Measurements from ENCODE around the gene ARID3B.

ARID3B gene

DNA sequence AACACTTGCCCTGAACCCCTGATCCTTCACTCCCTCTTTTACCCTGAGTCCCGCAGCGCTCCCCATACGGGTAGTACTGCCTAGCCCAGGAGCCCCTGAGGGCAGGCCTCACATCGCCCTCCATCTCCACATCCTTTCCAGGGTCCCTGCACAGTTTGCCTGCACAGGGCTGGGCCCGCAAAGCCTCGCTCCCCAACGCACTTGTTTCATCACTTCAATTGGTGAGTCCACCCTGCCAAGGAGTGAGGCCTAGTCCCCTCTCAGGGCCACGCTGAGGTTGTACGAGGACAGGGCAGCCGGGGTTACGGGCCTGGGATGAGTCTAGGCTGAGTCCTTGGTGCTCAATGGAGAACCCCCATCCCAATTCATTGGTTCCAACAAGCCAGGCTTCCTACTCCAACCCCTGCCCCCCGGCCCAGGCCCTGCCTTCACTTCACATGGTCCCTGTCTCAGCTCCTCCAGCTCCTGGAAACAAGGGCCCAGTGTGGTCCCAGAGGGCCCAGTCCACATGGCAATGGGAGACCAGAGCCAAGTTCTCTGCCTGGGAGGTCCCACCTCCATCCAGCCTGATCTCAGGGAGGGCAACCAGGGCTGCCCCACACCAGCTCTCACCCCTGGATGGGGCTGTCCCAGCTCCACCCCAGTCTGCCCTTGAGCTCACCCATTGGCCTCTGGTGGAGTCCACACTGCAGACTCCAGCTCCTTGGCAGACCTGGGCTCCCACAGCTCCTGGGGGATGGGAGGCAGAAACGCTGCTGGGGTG lies 62.2 kb downstream of the ARID3B start:
- no peak for TF ChIP-seq CTCF (IDR thresholded peaks at IDR 0.05; ENCODE audit: control extremely low read depth, extremely low read depth, low read depth, missing control alignments)
- CTCF ChIA-PET, result interaction anchor here (0.9 to 1.5 kb wide), 5 partner anchors 8 to 298 kb away, joined by 3 to 4 read pairs (median 3); no protein-coding TSS in a partner anchor
- POLR2A ChIA-PET, result interaction anchor here (0.6 kb wide), 1 partner anchor 80 kb away, joined by 5 read pairs; no protein-coding TSS in a partner anchor
- no peak for DNase-seq (ENCODE audit: extremely low spot score)

DNA sequence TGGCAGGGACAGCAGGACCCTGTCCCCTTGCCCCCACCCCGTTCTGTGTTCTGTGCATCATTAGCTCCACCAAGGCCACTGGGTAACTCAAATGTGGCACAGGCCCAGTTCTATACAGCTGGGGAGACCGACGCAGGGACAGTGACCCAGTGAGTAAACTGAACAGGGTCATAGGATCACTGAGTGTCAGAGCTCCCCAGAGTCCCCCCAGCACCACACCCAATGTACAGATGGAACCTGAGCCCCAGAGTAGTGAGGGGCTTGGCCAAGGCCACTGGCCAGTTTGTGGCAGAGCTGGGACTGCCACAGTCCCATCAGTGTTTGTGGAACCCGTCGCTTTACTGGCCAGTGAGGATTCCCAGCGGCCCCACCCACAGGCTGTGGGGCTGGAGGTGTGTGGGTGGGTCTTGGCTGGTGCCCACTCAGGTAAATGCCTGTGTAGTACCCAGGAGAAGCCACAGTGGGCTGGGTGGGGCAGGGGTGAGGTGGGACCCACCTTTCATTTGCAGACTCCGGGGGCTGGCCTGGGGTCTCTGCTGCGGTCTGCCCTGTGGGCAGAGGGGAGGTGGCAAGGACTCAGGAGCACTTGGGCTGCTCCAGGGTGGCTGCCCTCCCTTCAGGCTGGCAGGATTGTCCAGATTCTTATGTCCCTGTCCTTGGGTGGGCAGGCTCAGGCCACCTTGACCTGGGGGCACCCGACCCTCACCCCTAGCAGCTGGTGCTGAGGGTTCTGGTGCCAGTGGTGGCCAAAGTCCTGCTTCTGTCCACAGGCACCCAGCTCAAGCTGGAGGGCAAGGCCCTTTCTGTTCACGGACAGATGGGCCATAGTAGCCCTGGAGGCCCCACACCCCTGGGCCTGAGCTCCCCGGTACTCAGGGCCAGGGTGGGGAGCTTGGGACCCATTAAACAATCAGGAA lies 63.0 kb downstream of the ARID3B start:
- ChIA-PET POLR2A (interaction anchor here (0.7 kb wide), 1 partner anchor 52 kb away, joined by 4 read pairs; no protein-coding TSS in a partner anchor), CTCF (interaction anchor here (0.9 to 1.4 kb wide), 4 partner anchors 9 to 298 kb away, joined by 3 to 4 read pairs (median 3); no protein-coding TSS in a partner anchor)
- TF ChIP-seq CTCF (IDR thresholded peaks at IDR 0.05; ENCODE audit: control extremely low read depth, extremely low read depth, low read depth, missing control alignments), result no peak
- no peak for DNase-seq (ENCODE audit: extremely low spot score)

DNA sequence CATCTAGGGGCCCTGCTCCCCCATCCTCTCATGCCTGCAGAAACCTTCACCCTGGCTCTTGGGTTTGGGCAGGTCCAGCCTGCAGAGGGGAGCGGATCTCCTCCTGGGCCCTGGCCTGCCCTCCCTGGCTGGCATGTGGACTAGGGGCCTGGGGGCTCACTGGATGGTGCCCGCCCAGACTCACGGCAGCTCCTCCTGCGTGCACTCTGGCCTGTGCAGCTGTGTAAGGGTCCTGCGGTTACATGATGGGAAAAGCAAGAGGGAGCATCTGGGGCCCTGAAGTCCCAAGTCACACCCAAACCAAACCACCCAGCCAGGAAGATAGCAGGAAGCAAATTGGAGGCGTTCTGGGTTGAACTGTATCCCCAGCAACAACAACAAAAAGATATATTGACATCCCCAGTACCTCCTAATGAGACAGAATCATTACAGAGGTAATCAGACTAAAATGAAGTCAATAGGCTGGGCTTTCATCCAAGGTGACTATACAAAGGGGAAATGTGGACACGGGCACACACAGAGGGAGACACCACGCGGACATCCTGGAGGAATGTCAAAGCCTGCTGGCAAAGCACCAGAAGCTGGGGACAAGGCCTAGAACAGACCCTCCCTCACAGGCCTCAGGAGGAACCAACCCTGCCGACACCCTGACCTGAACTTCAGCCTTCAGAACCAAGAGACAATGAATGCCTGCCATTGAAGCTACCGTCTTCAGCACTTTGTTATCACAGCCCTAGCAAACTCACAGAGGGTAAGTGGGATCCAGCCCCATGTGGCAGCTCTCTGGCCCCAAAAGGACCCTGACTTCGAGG lies 64.2 kb downstream of the ARID3B start:
- no peak for TF ChIP-seq CTCF (IDR thresholded peaks at IDR 0.05; ENCODE audit: control extremely low read depth, extremely low read depth, low read depth, missing control alignments)
- ChIA-PET CTCF (interaction anchor here (0.7 to 1.4 kb wide), 2 partner anchors 60 to 296 kb away, joined by 3 read pairs; no protein-coding TSS in a partner anchor), POLR2A (interaction anchor here (0.7 kb wide), 1 partner anchor 53 kb away, joined by 4 read pairs; no protein-coding TSS in a partner anchor)
- DNase-seq (ENCODE audit: extremely low spot score), result no peak

- no peak for TF ChIP-seq CTCF (IDR thresholded peaks at IDR 0.05; ENCODE audit: control extremely low read depth, extremely low read depth, low read depth, missing control alignments)
- ChIA-PET CTCF (interaction anchor here (0.7 kb wide), 1 partner anchor 60 kb away, joined by 3 read pairs; no protein-coding TSS in a partner anchor), POLR2A (no interaction called here)
- DNase-seq (ENCODE audit: extremely low spot score), result no peak
Observed at GRCh38 chr15:74605795-74606150, 64.8 kb downstream of the ARID3B start.

DNA sequence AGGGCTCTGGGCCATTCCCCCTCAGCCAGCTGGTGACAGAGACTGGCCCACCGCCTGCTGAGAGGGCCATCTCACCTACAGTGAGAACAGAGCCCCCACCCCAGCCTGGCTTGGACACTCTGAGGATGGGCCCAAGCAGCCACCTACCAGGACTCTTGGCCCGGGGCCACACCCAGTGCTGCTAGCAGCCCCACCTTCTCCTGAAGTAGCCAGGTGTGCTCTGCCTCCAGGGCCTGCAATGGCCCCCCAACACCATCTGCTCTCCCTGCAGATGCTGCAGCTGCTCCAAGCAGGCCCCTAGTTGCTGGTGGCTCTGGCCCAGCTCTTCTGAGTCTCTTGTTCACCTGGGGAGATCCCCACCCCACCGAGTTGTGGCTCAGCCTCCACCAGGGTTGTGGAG lies 67.8 kb downstream of the ARID3B start:
- TF ChIP-seq CTCF (IDR thresholded peaks at IDR 0.05; ENCODE audit: control extremely low read depth, extremely low read depth, low read depth, missing control alignments), result no peak
- CTCF ChIA-PET, result interaction anchor here (1.7 kb wide), 1 partner anchor 10 kb away, joined by 4 read pairs; no protein-coding TSS in a partner anchor
- DNase-seq (ENCODE audit: extremely low spot score), result no peak
- POLR2A ChIA-PET, result no interaction called here
